IgD-negative memory B cell (primary cell): ENCODE results near the gene RBSN. TPM values are rescaled to one million over a fixed set of nuclear protein-coding genes. Genes with fewer than 3 reads are reported as not detected.
A peak's percentile ranks its signal among the peaks of the same experiment; 100 is the strongest.

Source experiments
- H3K27ac Mint-ChIP-seq, 3 donors: one replicate each; pipeline ENCODE4 v1.8.0; 2020 to 2022; ENCODE audit warnings: mild to moderate bottlenecking in 3 of 3, mixed read lengths in 3 of 3, moderate library complexity in 1 of 3
- H3K27me3 Mint-ChIP-seq: one replicate; pipeline ENCODE4 v1.8.0; 2021; ENCODE audit warnings: mixed read lengths
- H3K36me3 Mint-ChIP-seq: one replicate; pipeline ENCODE4 v1.8.0; 2020; ENCODE audit warnings: mild to moderate bottlenecking, mixed read lengths
- H3K4me1 Mint-ChIP-seq, 3 donors: one replicate each; pipeline ENCODE4 v1.8.0; 2020 to 2022; ENCODE audit warnings: mixed read lengths in 3 of 3, mild to moderate bottlenecking in 1 of 3
- H3K4me3 Mint-ChIP-seq, 4 donors: one replicate each; pipeline ENCODE4 v1.8.0; 2020 to 2022; ENCODE audit warnings: mild to moderate bottlenecking in 4 of 4, mixed read lengths in 4 of 4, moderate library complexity in 3 of 4
- H3K9me3 Mint-ChIP-seq, 3 donors: one replicate each; pipeline ENCODE4 v1.8.0; 2020 to 2021; ENCODE audit warnings: mixed read lengths in 3 of 3, mild to moderate bottlenecking in 1 of 3
- polyA plus RNA-seq: library from polyadenylated mRNA; unstranded; fragments of 300-500 nt; fragmentation: Illumina TruSeq; gene quantifications from one replicate; pipeline ENCODE4 v1.2.3, GENCODE V29; 2021

The RBSN gene
- polyA plus RNA-seq, 1 donor from 2014 or later: 18.2 TPM

GRCh38 chr3:15033103-15033502 lies 65.8 kb downstream of the RBSN start:
- H3K36me3 Mint-ChIP-seq: peaks cover 4% of the 10 kb centered on the region
- H3K27ac Mint-ChIP-seq: no peak overlapping the region
- no peaks in the 10 kb centered on the region for H3K27me3 Mint-ChIP-seq
- no peaks in the 10 kb centered on the region for H3K9me3 Mint-ChIP-seq
- H3K4me1 Mint-ChIP-seq: no peaks in the 10 kb centered on the region
- H3K4me3 Mint-ChIP-seq: no peak overlapping the region

GRCh38 chr3:15032650-15033049 lies 66.3 kb downstream of the RBSN start:
- Mint-ChIP-seq H3K9me3 (no peaks in the 10 kb centered on the region), H3K36me3 (peaks cover 4% of the 10 kb centered on the region), H3K4me1 (no peaks in the 10 kb centered on the region), H3K27me3 (no peaks in the 10 kb centered on the region), H3K4me3 (no peak overlapping the region), H3K27ac (no peak overlapping the region)

- H3K36me3 Mint-ChIP-seq: peaks cover 7% of the 10 kb centered on the region
- no peaks in the 10 kb centered on the region for H3K9me3 Mint-ChIP-seq
- H3K27ac Mint-ChIP-seq: peak overlapping the region in 1 of 3 donors; percentile 9
- H3K4me3 Mint-ChIP-seq: no peak overlapping the region
- H3K27me3 Mint-ChIP-seq: no peaks in the 10 kb centered on the region
- no peaks in the 10 kb centered on the region for H3K4me1 Mint-ChIP-seq
These were observed 69.3 kb downstream of the RBSN start for GRCh38 chr3:15029625-15030024.

- H3K4me3 Mint-ChIP-seq: no peak overlapping the region
- peaks cover 4% of the 10 kb centered on the region for H3K36me3 Mint-ChIP-seq
- H3K9me3 Mint-ChIP-seq: no peaks in the 10 kb centered on the region
- H3K4me1 Mint-ChIP-seq: no peaks in the 10 kb centered on the region
- H3K27me3 Mint-ChIP-seq: no peaks in the 10 kb centered on the region
- no peak overlapping the region for H3K27ac Mint-ChIP-seq
These were observed 75.2 kb downstream of the RBSN start for GRCh38 chr3:15023719-15024118.

GRCh38 chr3:15023249-15023648 lies 75.7 kb downstream of the RBSN start:
- Mint-ChIP-seq H3K27me3 (no peaks in the 10 kb centered on the region), H3K27ac (no peak overlapping the region), H3K4me1 (no peaks in the 10 kb centered on the region), H3K9me3 (no peaks in the 10 kb centered on the region), H3K36me3 (peaks cover 4% of the 10 kb centered on the region), H3K4me3 (no peak overlapping the region)

Other genes with a start within 250 kb of the RBSN start
- gene NR2C2, start 151.6 kb downstream of the RBSN start, polyA plus RNA-seq: 11.5 TPM
- gene MRPS25, start 33.8 kb downstream of the RBSN start, polyA plus RNA-seq: 29.2 TPM
- 27.8 TPM for gene CAPN7, start 107.1 kb upstream of the RBSN start, polyA plus RNA-seq
- 117 TPM for gene SH3BP5, start 233.4 kb upstream of the RBSN start, polyA plus RNA-seq